PFSK-1 (cell line): ENCODE results near the gene CASTOR1.

Experiments
- POLR2AphosphoS5 ChIP-seq: IDR thresholded peaks from 2 replicates; pipeline ENCODE4 v1.6.1; 2012; ENCODE audit warnings: low read depth, mild to moderate bottlenecking, control low read depth, low read length, moderate library complexity
- TF ChIP-seq, protein P1 (sequence below), 2 experiments: IDR thresholded peaks; 2 replicates each; pipeline versions ENCODE4 v1.6.1 to v1.8.0; 2011 to 2012; ENCODE audit warnings: low read depth in 2 of 2, low read length in 2 of 2, control low read depth in 1 of 2, inconsistent platforms in 1 of 2, mild to moderate bottlenecking in 1 of 2, moderate library complexity in 1 of 2; ENCODE audit not compliant: insufficient read depth in 1 of 2

DNA sequence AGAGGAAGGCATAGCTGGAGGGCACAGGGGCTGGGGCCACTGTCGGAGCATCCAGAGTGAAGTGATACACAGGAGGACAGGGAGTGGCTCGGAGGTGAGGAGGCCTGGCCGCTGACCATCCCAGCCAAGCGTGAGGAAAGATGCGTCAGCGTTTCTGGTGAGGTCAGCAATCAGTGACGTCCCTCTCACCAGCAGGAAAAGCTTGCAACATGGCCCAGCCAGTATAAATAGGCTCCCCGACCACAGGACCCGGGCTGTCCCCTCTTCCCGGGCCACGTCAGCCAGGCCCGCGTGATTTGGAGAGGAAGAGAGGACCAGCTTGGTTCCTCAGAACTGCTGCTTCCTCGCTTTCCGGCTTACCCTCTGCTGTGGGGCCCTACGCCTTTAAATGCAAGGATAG, 18.5 kb downstream of the CASTOR1 start:
- TF ChIP-seq, protein P1, sequence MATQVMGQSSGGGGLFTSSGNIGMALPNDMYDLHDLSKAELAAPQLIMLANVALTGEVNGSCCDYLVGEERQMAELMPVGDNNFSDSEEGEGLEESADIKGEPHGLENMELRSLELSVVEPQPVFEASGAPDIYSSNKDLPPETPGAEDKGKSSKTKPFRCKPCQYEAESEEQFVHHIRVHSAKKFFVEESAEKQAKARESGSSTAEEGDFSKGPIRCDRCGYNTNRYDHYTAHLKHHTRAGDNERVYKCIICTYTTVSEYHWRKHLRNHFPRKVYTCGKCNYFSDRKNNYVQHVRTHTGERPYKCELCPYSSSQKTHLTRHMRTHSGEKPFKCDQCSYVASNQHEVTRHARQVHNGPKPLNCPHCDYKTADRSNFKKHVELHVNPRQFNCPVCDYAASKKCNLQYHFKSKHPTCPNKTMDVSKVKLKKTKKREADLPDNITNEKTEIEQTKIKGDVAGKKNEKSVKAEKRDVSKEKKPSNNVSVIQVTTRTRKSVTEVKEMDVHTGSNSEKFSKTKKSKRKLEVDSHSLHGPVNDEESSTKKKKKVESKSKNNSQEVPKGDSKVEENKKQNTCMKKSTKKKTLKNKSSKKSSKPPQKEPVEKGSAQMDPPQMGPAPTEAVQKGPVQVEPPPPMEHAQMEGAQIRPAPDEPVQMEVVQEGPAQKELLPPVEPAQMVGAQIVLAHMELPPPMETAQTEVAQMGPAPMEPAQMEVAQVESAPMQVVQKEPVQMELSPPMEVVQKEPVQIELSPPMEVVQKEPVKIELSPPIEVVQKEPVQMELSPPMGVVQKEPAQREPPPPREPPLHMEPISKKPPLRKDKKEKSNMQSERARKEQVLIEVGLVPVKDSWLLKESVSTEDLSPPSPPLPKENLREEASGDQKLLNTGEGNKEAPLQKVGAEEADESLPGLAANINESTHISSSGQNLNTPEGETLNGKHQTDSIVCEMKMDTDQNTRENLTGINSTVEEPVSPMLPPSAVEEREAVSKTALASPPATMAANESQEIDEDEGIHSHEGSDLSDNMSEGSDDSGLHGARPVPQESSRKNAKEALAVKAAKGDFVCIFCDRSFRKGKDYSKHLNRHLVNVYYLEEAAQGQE (IDR thresholded peaks at IDR 0.05; ENCODE audit: insufficient read depth in 1 of 2, low read depth in 2 of 2, low read length in 2 of 2) = no peak
- no peak for TF ChIP-seq POLR2AphosphoS5
